SKM-1 treated with dmso at 0.1 percent for 144 hours (cell line): Measurements from ENCODE around the gene TECPR1.

Source experiments
- DNase-seq: peaks from one replicate; lab custom pipeline; 2025; ENCODE audit not compliant: unreplicated experiment; lab: John Stamatoyannopoulos, UW

TECPR1 gene

DNA sequence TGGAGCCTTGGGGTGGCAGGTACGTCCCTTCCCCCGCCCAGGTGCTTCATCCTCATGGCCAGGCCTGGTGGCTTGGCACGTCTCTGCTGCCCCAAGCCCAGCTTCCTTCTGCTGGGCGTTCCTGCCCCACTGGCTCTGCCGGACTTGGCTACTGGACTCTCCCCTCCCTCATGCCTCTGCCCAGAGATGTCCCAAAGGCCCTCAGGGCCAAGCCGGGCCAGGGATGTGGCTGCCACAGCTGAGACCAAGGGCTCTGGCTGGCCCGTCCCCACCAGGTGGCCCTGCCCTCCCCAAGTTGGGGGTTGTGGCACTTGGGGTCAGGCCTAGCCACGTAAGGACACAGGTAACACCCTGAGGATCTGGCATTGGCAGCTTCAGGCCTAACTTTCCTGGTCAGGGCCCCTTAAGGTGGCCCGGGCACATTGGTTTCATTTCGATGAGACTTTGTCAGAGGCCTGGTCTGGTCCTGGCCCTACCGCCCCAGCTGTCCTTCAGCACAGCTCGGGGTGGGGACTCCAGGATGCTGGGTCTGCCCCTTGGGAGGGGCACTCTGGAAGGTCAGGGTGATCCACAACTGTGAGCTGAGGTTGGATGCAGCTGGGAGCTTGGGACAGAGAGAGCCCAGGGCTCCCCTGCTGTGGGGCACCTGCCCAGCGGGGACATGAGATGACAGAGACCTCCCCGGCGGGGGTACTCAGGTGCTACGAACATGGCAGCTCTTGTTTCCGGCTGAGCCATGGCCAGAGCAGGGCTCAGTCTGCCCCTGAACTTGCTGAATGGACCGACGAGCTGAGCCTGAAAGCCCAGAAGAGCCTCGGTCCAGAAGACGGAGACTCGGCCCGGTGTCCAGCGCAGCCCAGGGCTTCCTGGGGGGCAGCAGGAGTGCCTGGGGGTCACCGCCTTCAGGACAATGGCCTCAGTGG is 37.9 kb downstream of the TECPR1 start:
- no peak for DNase-seq

DNA sequence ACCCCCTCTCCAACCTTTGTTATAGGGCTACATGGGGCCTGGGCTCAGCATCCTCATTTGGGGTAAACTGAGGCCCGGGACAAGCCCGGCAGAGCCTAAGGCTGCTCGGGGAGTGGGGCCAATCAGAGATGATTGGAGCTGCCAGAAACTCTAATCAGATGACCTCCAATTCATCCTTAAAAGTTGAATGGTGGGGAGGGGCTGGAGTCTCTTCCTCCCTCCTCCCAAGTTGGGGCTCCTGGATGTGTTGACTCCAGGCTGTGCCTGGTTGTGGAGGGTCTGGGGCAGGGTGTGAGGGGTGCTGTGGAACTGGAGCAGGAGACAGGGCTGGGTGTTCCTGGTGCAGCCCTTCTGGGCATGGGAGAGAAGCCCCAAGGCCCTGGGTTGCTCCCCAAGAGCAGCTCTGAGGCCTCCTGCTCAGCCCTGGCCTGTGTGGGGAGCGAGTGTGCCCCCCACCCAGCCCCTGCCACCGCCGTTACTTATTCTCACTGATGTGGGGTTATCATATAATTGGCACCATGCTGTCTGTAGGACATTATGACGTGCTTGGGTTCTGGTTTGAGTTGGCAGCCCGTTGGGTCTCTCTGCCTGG is 38.6 kb downstream of the TECPR1 start:
- DNase-seq, result no peak

DNA sequence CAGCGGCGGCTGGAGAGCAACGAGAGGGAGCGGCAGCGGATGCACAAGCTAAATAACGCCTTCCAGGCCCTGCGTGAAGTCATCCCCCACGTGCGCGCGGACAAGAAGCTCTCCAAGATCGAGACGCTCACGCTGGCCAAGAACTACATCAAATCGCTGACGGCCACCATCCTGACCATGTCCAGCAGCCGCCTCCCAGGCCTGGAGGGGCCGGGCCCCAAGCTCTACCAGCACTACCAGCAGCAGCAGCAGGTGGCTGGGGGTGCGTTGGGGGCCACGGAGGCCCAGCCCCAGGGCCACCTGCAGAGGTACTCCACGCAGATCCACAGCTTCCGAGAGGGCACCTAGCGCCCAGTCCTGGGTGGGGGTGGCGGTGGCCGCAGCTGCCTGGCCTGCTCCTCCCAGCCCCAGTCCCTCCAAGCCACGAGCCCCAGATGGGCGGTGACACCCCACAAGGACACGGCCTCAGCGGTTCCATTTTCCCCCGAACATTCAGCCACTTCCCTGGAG is 39.4 kb downstream of the TECPR1 start:
- DNase-seq, result no peak

DNA sequence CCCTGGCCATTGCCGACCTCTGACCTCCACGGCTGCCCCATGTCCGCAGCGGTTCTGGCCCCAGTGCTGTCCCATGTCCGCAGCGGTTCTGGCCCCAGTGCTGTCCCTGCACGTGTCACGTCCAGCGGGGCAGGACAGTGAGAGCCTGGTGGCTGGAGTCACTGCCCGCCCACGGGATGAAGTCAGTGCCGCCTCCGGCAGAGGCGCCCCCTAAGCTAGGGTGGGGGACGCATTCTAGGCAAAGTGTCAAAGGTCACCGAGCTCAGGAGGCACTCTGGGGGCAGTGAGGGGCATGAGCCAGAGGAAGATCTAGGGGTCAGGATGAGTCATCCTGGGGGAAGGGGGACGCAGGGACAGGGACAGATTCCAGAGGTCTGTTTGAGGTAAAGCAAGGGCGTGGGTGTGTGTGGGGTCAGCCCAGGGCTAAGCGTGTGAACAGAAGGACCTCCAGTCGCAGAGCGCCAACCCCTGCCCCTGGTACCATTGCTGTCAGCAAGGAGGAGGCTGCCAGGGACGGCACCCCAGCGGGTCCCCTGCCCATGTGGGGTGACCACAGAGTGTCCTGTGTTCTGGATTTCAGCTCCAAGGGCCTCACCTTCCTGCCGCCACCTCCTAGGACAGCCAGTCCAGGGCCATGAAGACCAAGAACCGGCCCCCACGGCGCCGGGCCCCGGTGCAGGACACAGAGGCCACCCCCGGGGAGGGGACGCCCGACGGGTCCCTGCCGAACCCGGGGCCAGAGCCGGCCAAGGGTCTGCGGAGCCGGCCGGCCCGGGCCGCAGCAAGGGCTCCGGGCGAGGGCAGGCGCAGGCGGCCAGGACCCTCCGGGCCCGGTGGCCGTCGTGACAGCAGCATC is 40.1 kb downstream of the TECPR1 start:
- no peak for DNase-seq

DNA sequence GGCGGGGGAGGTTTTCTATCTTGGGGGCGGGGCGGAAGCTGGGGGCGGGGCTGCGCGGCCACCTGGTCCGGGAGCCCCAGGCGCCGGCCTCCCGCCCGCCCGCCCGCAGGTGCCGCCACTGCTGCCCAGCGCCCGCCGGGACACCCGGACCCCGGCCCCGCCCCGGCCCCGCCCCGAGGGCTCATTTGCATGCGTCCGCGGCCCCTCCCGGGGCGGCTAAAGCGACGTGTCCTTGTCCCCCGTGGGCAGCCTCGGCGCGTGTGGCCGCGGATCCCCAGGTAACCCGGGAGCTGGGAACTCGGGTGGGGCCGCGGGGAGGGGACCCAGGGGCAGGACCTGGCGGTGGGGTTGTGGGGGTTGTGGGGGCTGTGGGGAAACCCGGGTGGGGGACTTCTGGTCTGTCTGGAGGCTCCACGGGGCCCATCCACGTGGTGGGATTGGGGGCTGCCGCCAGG is 40.8 kb downstream of the TECPR1 start, which contains the start of gene BHLHA15:
Gene BHLHA15, plus strand, starts transcription at position 219 of the 455 bp plus-strand sequence. CDS start 871 bp downstream, outside the sequence.
- DNase-seq, result no peak

DNA sequence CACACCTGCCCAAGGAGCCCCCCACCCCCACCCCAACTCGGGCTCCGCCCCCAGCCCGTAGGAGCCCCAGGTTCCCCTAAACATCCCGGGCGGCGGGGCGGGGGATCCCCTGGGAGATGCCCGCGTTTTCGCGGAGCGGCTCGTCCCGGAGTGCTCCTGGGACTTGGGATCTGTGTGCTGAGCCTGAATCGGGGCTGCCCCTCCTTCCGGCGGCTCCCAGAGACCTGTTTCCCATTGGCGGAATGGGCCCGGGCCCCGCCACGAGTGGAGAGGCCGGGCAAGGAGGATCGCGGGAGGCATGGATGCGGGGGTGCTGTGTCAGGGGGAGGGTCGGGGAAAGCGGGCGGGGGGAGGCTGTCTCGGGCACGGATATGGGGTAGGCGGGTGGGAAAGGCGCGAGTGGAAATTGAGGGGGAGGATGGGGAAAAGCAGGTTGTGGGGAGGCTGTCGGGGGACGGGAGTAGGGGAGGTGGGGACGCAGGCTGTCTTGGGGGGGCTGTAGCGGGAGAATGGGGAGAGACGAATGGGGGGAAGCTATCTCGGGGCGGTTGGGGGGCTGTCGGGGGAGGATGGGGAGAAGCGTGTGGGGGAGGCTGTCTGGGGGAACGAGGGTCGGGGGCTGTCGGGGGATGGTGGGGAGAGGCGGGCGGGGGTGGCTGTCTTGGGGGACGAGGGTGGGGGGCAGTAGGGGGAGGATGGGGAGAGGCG is 41.4 kb downstream of the TECPR1 start:
- DNase-seq, result no peak

DNA sequence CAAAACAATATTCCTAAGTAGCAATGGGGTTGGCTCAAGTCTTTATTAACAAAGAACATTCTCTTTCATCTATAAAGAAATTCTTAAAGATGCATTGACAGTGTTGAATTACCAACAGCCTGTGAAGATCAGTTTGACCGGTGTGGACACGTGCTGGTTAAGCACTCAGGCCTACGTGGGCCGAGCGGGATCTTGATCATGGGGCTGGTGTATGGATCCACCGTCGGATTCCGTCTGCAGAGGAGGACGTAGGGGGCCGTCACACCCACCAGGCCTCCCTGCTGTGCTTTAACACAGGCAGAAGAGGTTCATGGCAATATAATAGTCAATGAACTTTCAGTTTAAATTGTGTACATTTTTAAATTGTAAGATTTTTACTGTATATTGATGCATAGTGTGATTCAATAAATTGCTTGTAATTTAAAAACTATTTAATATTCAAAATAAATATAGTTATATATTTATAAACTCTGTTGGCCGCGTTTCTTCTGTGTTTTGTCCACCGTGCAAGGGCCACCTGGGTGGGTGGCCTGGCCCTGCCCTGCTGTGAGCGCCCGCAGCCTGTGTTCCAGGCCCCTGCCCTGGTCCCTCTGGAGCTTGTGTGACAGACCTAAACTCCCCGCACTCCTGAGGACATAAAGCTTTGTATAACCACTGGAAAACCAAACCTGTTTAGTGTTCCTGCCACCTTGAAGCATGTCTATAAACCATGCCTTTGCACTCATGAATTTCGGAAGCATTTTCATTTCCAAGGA is 42.7 kb downstream of the TECPR1 start:
- DNase-seq, result no peak

DNA sequence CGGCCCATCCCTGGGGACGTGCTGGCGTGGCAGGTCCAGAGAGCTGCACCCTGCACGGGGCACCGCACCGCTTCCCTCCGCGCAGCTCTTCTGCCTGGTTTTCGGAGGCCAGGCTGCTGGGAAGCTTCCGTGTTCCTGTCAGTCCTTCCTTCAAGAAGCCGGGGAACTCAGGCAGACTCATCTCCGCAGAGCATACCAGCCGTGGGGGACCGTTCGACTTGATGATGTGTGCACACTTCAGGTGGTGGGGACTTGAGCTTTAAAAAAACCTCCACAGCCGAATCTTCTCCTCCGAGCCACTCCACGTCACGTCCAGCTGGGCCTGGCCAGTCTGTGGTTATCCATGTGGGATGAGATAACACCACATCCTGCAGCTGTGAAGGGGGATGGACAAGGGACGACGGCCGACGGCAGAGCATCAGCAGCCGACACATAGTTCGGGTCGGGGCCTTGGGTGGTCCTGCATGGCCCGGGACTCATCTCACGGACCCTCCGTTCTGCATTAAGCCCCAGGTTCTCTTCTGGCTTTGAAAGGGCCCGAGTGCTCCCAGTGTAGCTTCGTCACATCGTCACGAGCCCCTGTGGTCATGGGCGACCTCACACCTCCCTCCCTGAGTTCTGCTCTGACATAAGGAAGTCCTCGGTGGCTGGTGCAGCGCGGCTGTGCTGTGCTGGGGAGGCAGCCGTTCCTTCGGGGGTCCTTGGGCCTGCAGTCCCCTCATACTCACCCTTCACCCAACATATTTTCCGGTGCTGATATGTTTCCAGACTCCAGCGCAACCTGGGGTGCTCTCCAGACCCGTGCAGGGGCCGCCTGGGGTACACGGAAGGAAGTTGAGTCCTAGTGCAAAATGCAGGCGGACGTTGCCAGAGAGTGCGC is 45.3 kb downstream of the TECPR1 start:
- peak; percentile 36 for DNase-seq

DNA sequence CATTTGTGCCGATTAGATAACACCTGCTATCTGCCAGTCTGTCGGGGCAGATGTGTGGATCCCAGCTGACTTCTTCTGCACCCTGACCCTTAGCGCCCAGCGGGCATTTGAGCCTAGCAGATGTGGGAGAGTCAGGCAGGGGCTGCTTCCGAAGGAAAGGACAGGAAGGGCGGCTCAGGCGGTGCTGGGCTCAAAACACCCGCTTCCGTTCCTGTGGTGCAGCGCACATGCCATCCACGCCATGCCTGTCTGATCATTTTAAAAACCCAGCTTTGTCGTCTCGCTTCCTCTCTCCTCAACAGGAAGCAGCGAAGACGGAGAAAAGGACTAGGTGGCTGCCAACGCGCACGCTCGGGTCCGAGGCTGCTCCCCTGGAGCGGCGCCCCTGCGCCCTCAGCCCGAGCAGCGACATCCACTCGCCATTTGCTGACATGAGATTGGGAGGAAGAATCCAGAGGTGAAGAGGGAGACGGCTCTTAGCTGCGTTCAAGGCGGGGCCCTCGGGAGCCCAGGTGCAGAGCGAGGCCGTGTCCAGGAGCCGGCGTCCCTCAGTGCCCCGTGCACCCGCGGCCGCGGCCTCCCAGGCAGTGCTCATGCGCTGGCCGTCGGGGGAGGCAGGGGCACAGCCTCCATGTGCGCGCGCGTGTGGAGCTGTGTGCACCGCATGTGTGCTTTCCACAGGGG is 46.7 kb downstream of the TECPR1 start:
- no peak for DNase-seq

DNA sequence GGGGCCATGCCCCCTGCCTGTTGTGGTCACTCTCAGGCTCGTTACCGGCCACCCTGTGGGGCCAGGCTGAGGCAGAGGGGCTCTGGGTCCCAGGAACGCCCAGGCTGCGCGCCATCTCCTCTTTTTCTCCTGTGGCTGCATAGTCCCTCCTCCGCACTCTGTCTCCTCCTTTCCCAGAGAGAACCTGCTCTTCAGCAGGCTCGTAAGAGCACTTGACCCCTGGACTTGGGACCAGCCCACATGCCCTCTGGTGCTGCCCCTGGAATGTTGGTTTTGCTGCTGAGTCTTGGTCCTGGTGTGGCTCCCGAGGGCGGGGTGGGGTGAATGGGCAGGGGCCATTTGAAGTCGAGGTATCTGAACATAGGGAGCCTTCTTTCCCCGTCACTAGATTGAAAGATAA is 47.4 kb downstream of the TECPR1 start:
- DNase-seq, result no peak

DNA sequence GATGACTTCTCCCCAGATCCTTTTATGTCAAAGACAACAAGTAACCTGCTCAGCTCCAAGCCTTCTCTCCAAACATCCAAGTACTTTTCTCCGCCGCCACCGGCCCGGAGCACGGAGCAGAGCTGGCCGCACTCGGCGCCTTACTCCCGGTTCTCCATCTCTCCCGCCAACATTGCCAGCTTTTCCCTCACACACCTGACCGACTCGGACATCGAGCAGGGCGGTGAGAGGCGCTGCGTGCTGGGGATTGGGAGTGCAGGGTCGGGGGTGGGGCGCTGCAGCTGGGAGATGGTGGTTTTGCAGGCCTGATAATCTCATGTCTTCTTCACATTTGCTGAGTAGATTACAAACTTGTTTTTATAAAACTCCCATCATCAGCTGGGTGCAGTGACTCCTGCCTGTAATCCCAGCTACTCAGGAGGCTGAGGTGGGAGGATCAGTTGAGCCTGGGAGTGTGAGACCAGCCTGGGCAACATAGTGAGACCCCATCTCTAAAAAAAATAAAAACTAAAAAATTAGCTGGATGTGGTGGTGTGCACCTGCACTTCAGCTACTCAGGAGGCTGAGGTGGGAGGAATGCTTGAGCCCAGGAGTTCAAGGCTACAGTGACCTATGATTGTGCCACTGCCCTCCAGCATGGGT is 47.9 kb downstream of the TECPR1 start:
- no peak for DNase-seq

DNA sequence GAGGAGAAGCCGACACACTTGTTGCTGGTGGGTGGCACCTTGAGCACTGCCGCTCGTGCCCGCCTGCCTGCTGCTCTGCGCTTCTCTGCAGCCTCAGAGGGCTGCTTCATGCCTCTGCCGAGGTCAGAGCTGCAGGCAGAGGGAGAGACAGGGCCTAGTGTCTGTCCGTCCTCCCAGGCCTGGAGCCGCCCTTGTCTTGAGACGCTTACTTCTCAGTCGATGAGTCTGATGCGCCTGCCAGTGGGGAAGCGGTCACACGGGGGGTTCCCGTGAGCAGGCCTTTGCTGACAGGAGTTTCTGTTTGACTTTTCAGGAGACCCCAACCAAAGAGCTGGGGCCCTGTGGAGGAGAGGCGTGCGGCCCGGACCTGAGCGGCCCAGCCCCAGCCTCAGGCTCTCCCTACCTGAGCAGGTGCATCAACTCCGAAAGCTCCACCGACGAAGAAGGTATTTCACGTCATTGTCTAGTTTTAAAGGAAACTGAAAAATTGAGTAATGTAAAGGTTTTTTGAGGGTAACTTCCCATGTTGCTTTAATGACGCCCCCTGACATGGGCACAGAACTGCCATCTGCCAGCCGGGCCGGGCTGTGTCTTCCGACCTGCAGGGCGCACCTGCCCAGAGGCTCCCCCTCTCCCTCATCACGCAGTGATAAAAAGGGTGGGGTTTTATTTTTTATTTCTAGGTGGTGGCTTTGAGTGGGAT is 48.6 kb downstream of the TECPR1 start:
- no peak for DNase-seq

DNA sequence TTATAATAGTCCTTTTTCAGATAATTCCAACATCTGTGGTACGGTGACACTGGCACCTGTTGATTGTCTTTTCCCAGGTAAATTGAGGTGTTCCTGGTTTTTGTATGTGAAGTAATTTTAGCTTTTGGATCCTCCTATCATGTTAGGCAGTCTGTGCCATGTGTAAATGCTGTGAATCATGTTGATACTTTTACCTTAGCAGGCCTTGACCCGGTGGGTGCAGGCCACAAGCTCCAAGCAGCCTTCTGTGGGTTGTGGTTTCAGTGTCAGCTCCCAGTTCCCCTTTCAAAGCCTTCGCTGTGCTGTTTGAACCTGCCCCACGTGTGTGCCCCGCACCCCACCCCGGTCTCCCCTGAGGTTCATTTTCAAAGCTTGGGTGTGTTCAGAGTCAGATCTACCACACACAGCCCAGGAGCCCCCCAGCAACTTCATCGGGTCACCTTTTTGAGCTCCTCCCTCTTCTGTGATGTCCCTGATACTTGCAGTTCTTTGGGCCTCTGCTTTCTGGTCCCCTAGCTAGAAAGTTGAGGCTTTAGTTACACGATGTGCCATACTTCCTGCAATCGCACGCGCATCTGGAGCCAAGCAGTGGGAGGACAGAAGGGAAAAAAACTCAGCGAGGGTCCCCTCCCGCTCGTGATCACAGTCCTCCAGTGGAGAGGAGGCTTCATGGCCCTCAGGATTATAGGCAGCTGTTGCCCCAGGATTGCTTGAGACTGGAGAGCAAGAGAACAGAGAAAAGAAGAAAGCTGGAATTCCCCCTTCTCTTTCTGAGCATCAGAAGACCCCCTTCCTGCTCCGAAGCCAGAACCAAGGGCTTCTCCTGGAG is 49.5 kb downstream of the TECPR1 start:
- peak; percentile 88 for DNase-seq

DNA sequence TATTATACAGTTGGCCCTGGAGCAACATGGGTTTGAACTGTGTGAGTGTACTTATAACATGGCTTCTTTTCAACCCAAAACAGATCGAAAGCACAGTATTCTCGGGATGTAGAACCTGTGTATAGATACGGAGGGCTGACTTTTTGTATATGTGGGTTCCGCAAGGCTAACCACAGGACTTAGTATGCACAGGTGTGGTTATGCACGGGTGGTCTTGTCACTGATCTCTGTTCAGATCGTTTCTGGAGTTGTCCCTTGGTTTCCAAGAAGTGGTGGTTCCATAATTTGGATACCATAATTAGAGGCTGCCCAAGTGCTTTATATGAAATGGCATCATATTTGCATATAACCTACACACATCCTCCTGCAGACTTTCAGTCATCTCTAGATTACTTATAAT is 51.7 kb downstream of the TECPR1 start:
- no peak for DNase-seq

DNA sequence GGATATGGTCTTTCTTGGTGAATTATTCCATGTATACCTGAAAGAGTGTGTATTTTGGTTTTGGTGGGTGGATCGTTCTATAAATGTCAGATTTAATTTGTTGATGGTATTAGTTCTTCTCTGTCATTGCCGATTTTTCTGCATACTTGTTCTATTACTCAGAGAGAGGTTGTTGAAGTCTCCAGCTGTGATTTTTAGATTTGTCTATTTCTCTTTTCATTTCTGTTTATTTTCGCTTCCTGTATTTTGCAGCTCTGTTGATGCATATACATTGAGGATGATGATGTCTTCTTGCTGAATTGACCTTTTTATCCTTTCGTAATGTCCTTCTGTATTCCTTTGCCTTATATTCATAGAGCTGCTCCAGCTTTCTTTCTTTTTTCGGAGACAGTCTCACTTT is 52.9 kb downstream of the TECPR1 start:
- no peak for DNase-seq
